Esophagus muscularis mucosa (tissue), 4 donors: Measurements from ENCODE around the gene ARTN. TPM values are rescaled to one million over a fixed set of nuclear protein-coding genes. Genes with fewer than 3 reads are reported as not detected.

Source experiments
- DNase-seq: peaks from one replicate; pipeline ENCODE4 v3.0.0-alpha.2; 2017; ENCODE audit errors: extremely low spot score
- H3K27ac ChIP-seq, 4 donors: fragments of 200-600 bp; sonication (generic); replicated peaks in 1 of 4; 1 replicate in 3 of 4; 2 replicates in 1 of 4; pipeline ENCODE4 v1.5.1; 2016 to 2019; ENCODE audit warnings: mild to moderate bottlenecking in 1 of 4
- H3K27me3 ChIP-seq, 4 donors: fragments of 200-600 bp; sonication (generic); one replicate each; pipeline versions ENCODE4 v1.5.1 to v1.6.0; 2016 to 2019
- H3K36me3 ChIP-seq, 4 donors: fragments of 200-600 bp; sonication (generic); one replicate each; pipeline ENCODE4 v1.5.1; 2016 to 2019
- H3K4me1 ChIP-seq, 4 donors: fragments of 200-600 bp; sonication (generic); one replicate each; pipeline ENCODE4 v1.5.1; 2016 to 2019
- H3K4me3 ChIP-seq, 4 donors: fragments of 200-600 bp; sonication (generic); 1 replicate in 2 of 4; 2 replicates in 2 of 4; pipeline ENCODE4 v1.5.1; 2016 to 2019; ENCODE audit warnings: mild to moderate bottlenecking in 4 of 4, moderate library complexity in 1 of 4
- H3K9me3 ChIP-seq, 4 donors: fragments of 200-600 bp; sonication (generic); 1 replicate in 3 of 4; 2 replicates in 1 of 4; pipeline ENCODE4 v1.5.1; 2016 to 2019
- CTCF ChIP-seq, 3 experiments: fragments of 200-600 bp in 2 of 3; fragments of 450-650 bp in 1 of 3; sonication (generic) in 2 of 3; IDR thresholded peaks; one replicate each; pipeline ENCODE4 v1.5.1; 2017 to 2019; ENCODE audit warnings: antibody characterized with exemption in 3 of 3, mild to moderate bottlenecking in 2 of 3, moderate library complexity in 1 of 3
- EP300 ChIP-seq: sonication (generic); formaldehyde crosslinking; IDR thresholded peaks from one replicate; pipeline ENCODE4 v1.6.1; 2017; ENCODE audit warnings: antibody characterized with exemption
- POLR2A ChIP-seq: fragments of 450-650 bp; IDR thresholded peaks from one replicate; pipeline ENCODE4 v1.6.1; 2017; ENCODE audit warnings: antibody characterized with exemption, moderate library complexity, mild to moderate bottlenecking, low read depth
- POLR2AphosphoS5 ChIP-seq, 2 donors: sonication (generic); formaldehyde crosslinking; IDR thresholded peaks; one replicate each; pipeline ENCODE4 v1.6.1; 2017; ENCODE audit warnings: antibody characterized with exemption in 2 of 2
- WGBS: methylation state at CpG from one replicate; pipeline ENCODE4 v1.1.5; 2018; 5-methylcytosine and 5-hydroxymethylcytosine counted together
- intact Hi-C: fragments of 100-400 bp; cut with DNase I; formaldehyde crosslinking; loops from one replicate; pipeline ENCODE4 v1.15.1; 2023
- total RNA-seq, 4 donors: library from RNA; depleted of rRNA; stranded (reverse); fragments of >200 nt; gene quantifications; one replicate each; pipeline versions ENCODE4 v1.1.0 to v1.2.1, GENCODE V29; 2016

Gene ARTN
- total RNA-seq, 4 donors from 2014 or later: 0.39 to 1.1 (median 0.42) TPM; not detected in 1

- peak; percentile 100 for DNase-seq
- H3K9me3 ChIP-seq: no peaks in the 10 kb centered on the region
- peaks cover 53 to 72% (median 65%) of the 10 kb centered on the region in 4 donors for H3K4me1 ChIP-seq
- no peaks in the 10 kb centered on the region for H3K27me3 ChIP-seq
- 0% methylated on average over 10 of the region's 93 CpGs for WGBS
- peak within 1 kb of the TSS; percentile 85 to 99 (median 94) for H3K4me3 ChIP-seq
- TF ChIP-seq POLR2AphosphoS5 (IDR thresholded peaks at IDR 0.05): peak; percentile 98
- peak; percentile 88 for TF ChIP-seq POLR2A
- peak; percentile 13 to 46 (median 31) for TF ChIP-seq CTCF (IDR thresholded peaks at IDR 0.05)
- no peak for TF ChIP-seq EP300
- intact Hi-C loops: no loop called here
- peaks cover 16 to 48% (median 43%) of the 10 kb centered on the region in 4 donors for H3K36me3 ChIP-seq
- H3K27ac ChIP-seq: peak within 1 kb of the TSS; percentile 93 to 98 (median 95)
Measured at GRCh38 chr1:43974443-43975248, 41.0 kb downstream of the ARTN start, which contains the start of gene ATP6V0B. Gene ATP6V0B (plus strand): TSS chr1:43974960. CDS start chr1:43975041, 81 bp downstream.

GRCh38 chr1:43975249-43975961, 41.8 kb downstream of the ARTN start:
- intact Hi-C loops: no loop called here
- H3K27ac ChIP-seq: peak overlapping the region; percentile 93 to 98 (median 95)
- no peak for DNase-seq
- H3K9me3 ChIP-seq: no peaks in the 10 kb centered on the region
- H3K27me3 ChIP-seq: no peaks in the 10 kb centered on the region
- peak overlapping the region; percentile 85 to 99 (median 94) for H3K4me3 ChIP-seq
- WGBS: 1% methylated on average over 23 of the region's 34 CpGs
- peaks cover 58 to 74% (median 68%) of the 10 kb centered on the region in 4 donors for H3K4me1 ChIP-seq
- H3K36me3 ChIP-seq: peaks cover 16 to 48% (median 43%) of the 10 kb centered on the region in 4 donors
- TF ChIP-seq EP300 (no peak), CTCF (IDR thresholded peaks at IDR 0.05) (no peak), POLR2AphosphoS5 (IDR thresholded peaks at IDR 0.05) (no peak), POLR2A (no peak)

GRCh38 chr1:43976045-43976444, 42.4 kb downstream of the ARTN start:
- no peak for TF ChIP-seq POLR2A
- no peak for TF ChIP-seq EP300
- TF ChIP-seq POLR2AphosphoS5 (IDR thresholded peaks at IDR 0.05): no peak
- no peak for TF ChIP-seq CTCF (IDR thresholded peaks at IDR 0.05)
- H3K4me1 ChIP-seq: peaks cover 53 to 74% (median 67%) of the 10 kb centered on the region in 4 donors
- intact Hi-C loops: no loop called here
- H3K27ac ChIP-seq: peak overlapping the region in 3 of 4 donors; percentile 93 to 98 (median 94)
- no peak for DNase-seq
- no peaks in the 10 kb centered on the region for H3K27me3 ChIP-seq
- H3K4me3 ChIP-seq: peak overlapping the region; percentile 85 to 99 (median 94)
- H3K9me3 ChIP-seq: no peaks in the 10 kb centered on the region
- peaks cover 16 to 46% (median 42%) of the 10 kb centered on the region in 4 donors for H3K36me3 ChIP-seq
- 66% methylated on average over 4 of the region's 4 CpGs for WGBS

- 87% methylated on average over 8 of the region's 8 CpGs for WGBS
- no peak overlapping the region for H3K27ac ChIP-seq
- no peaks in the 10 kb centered on the region for H3K9me3 ChIP-seq
- peaks cover 16 to 42% (median 39%) of the 10 kb centered on the region in 4 donors for H3K36me3 ChIP-seq
- intact Hi-C loops: no loop called here
- no peak overlapping the region for H3K4me3 ChIP-seq
- H3K27me3 ChIP-seq: no peaks in the 10 kb centered on the region
- TF ChIP-seq POLR2AphosphoS5 (IDR thresholded peaks at IDR 0.05) (no peak), CTCF (IDR thresholded peaks at IDR 0.05) (no peak), POLR2A (no peak), EP300 (no peak)
- H3K4me1 ChIP-seq: peaks cover 50 to 70% (median 60%) of the 10 kb centered on the region in 4 donors
- DNase-seq: no peak
Measured at GRCh38 chr1:43976890-43977289, 43.3 kb downstream of the ARTN start.
